ENCODE measurements around the gene SEMA7A. TPM values are rescaled to one million over a fixed set of nuclear protein-coding genes. Genes with fewer than 3 reads are reported as not detected.
"Not testable (repeated sequence)": the region's sequence is repeated elsewhere in the genome, so short reads cannot be mapped to it uniquely, and the experiment has no call there.

The SEMA7A gene
- total RNA-seq, 3 donors from 2014 or later = 187 to 215 (median 195) TPM

DNA sequence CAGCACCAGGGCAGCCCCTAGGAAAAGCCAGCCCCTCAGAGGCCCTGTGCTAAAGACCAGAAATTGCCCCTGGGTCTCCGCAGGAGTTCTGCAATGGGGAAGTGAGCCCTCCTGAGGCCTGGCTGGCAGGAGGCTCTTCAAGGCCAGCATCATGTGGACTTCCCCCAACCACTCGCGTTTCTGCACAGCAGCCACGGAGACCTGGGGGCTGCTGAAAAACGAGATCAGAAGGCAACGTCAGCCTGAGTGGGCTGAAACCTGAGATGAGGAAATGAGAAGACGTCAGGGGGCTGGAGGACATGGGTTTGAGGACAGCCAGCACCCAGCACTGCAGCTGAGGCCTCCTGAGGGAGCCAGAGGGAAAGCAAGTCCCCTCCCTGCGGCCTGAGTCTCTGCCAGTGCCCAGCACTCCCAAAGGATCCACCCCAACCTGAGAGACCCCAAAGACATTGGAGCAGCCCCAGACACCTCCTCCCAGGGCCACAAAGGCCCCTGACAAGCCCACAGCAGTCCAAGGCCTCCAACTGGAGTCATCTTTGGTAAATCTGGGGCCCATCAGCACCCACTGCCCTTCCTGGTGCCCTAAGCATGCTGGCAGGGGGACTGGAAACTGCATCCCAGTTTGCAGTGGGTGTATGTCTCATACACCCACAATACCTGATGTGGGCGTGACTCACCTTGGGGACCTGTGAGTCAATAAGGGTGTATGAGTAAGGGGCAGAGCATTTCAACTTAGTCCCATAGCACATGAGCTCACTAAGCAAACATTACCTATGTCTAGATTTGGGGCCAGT is 37.1 kb downstream of the SEMA7A start:
- no peaks in the 10 kb centered on the region for H3K9me3 Mint-ChIP-seq
- peaks cover 92% of the 10 kb centered on the region for H3K4me1 Mint-ChIP-seq (ENCODE audit: low read depth)
- ATAC-seq (peak; percentile 56 to 62), DNase-seq (peak; percentile 54)
- no peaks in the 10 kb centered on the region for H3K36me3 Mint-ChIP-seq (ENCODE audit: insufficient read depth)
- no peaks in the 10 kb centered on the region for H3K27me3 Mint-ChIP-seq (ENCODE audit: low read depth)
- peak overlapping the region; percentile 63 for H3K4me3 Mint-ChIP-seq

- Mint-ChIP-seq H3K27me3 (ENCODE audit: low read depth) (no peaks in the 10 kb centered on the region), H3K4me3 (peak overlapping the region; percentile 47), H3K9me3 (no peaks in the 10 kb centered on the region), H3K36me3 (ENCODE audit: insufficient read depth) (no peaks in the 10 kb centered on the region), H3K4me1 (ENCODE audit: low read depth) (peaks cover 92% of the 10 kb centered on the region)
- DNase-seq = no peak
- ATAC-seq = no peak
These were observed 37.7 kb downstream of the SEMA7A start for GRCh38 chr15:74396146-74396438.

GRCh38 chr15:74395319-74396145 is 38.2 kb downstream of the SEMA7A start:
- no peak for ATAC-seq
- Mint-ChIP-seq H3K4me3 (peak overlapping the region; percentile 47), H3K36me3 (ENCODE audit: insufficient read depth) (no peaks in the 10 kb centered on the region), H3K4me1 (ENCODE audit: low read depth) (peaks cover 92% of the 10 kb centered on the region), H3K9me3 (no peaks in the 10 kb centered on the region), H3K27me3 (ENCODE audit: low read depth) (no peaks in the 10 kb centered on the region)
- DNase-seq = no peak

- no peaks in the 10 kb centered on the region for H3K36me3 Mint-ChIP-seq (ENCODE audit: insufficient read depth)
- H3K27me3 Mint-ChIP-seq (ENCODE audit: low read depth) = no peaks in the 10 kb centered on the region
- H3K4me1 Mint-ChIP-seq (ENCODE audit: low read depth) = peaks cover 85% of the 10 kb centered on the region
These were observed 39.5 kb downstream of the SEMA7A start for GRCh38 chr15:74394090-74394846.

DNA sequence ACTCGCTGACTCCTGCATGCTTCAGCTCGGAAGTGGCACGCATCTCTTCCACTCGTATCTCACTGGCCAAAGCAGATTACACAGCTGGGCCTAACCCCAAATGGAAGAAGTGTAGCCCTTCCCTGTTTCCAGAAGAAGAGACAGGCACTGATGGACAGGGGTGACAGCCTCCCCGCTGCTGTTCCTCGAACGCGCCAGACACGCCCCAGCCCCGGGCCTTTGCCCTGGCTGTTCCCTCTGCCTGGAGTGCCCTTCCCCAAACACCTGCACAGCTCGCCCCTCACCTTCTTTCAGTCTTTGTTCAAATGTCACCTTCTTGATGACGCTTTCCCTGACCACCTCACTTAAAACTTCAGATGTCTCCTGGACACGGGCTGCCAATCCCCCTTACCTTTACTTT is 40.3 kb downstream of the SEMA7A start:
- DNase-seq (no peak), ATAC-seq (no peak)
- Mint-ChIP-seq H3K9me3 (no peaks in the 10 kb centered on the region), H3K4me1 (ENCODE audit: low read depth) (peaks cover 77% of the 10 kb centered on the region), H3K4me3 (no peak overlapping the region), H3K27me3 (ENCODE audit: low read depth) (no peaks in the 10 kb centered on the region), H3K36me3 (ENCODE audit: insufficient read depth) (no peaks in the 10 kb centered on the region)

More at GRCh38 chr15:74394090-74394846, 39.5 kb downstream of the SEMA7A start:
- ATAC-seq (no peak), DNase-seq (no peak)
- Mint-ChIP-seq H3K4me3 (no peak overlapping the region), H3K9me3 (no peaks in the 10 kb centered on the region)

DNA sequence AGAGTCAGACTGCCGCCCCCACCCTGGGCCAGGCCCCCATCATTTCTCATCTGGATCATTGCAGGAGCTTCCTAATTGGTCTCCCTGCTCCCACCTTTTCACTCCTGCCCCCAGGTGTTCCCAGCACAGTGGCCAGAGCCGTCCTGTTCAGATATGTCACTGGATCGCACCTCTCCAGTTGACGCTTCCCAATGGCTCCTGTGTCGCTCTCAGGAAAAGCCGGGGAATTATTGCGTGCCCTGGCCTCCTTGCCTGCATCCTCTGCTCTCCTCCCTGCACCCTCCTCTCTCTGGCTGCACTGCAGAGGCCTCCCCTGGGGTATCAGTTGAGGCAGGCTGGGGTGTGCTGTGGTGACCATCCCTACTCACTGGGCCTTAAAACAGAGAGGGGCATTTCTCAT is 40.9 kb downstream of the SEMA7A start:
- no peak for ATAC-seq
- H3K4me3 Mint-ChIP-seq = no peak overlapping the region

DNA sequence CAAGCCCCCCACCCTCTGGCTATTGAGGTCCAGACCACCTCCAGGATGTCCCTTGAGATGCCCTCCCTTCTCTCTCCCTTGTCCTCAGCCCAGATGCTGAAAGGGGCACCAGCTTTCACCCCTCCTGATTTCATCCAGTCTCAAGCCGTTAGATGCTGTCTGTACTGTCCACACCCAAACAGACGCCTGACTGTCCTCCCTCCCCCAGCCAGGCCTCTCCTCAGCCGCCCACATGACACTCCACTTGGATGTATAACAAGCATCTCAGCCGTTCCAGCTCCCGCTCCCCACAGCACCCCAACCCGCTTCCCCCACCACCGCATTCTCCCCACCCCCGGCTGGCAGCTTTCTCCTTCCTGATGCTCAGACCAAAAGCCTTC is 41.3 kb downstream of the SEMA7A start:
- H3K36me3 Mint-ChIP-seq (ENCODE audit: insufficient read depth) = no peaks in the 10 kb centered on the region
- H3K4me3 Mint-ChIP-seq = no peak overlapping the region

More for the DNA sequence above, 40.9 kb downstream of the SEMA7A start:
- no peak for DNase-seq
- H3K4me1 Mint-ChIP-seq (ENCODE audit: low read depth) = peaks cover 72% of the 10 kb centered on the region
- H3K27me3 Mint-ChIP-seq (ENCODE audit: low read depth) = no peaks in the 10 kb centered on the region
- no peaks in the 10 kb centered on the region for H3K9me3 Mint-ChIP-seq
- no peaks in the 10 kb centered on the region for H3K36me3 Mint-ChIP-seq (ENCODE audit: insufficient read depth)

GRCh38 chr15:74391582-74392450 is 41.9 kb downstream of the SEMA7A start:
- no peak for DNase-seq
- Mint-ChIP-seq H3K9me3 (no peaks in the 10 kb centered on the region), H3K36me3 (ENCODE audit: insufficient read depth) (no peaks in the 10 kb centered on the region), H3K4me1 (ENCODE audit: low read depth) (peaks cover 61% of the 10 kb centered on the region), H3K4me3 (peak overlapping the region; percentile 47), H3K27me3 (ENCODE audit: low read depth) (no peaks in the 10 kb centered on the region)
- no peak for ATAC-seq

More for the DNA sequence above, 41.3 kb downstream of the SEMA7A start:
- Mint-ChIP-seq H3K27me3 (ENCODE audit: low read depth) (no peaks in the 10 kb centered on the region), H3K9me3 (no peaks in the 10 kb centered on the region), H3K4me1 (ENCODE audit: low read depth) (peaks cover 67% of the 10 kb centered on the region)
- no peak for ATAC-seq
- no peak for DNase-seq

DNA sequence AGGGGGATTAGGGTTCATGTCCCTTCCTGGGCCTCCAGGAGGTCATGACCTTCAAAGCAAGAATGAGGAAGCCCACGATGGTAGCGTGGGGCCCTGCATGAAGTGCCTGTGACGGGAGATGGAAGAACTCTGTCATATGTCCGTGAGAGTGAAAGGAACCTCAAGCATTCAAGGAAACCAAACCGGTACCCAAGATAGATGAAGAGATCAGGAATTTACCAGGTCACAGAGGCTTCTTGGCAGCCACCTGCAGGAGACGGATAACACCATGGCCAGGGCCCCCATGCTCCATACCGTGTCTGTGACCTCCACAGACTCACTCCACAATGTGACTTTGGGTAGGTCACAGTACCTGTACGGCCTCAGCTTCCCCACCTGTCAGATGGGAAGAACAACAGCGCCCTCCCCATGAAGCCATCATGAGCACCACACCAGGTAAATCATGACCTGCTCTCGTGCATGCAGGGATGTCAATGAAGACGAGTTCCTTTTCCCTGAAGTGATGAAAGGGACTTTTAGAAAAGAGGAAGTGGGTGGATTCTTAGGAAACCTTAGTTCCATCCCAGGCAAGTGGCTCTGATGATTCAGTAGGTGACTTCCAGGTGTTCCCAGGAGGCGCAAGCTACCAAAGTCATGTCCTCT is 43.0 kb downstream of the SEMA7A start:
- Mint-ChIP-seq H3K27me3 (ENCODE audit: low read depth) (no peaks in the 10 kb centered on the region), H3K36me3 (ENCODE audit: insufficient read depth) (no peaks in the 10 kb centered on the region), H3K9me3 (no peaks in the 10 kb centered on the region), H3K4me3 (no peak overlapping the region), H3K4me1 (ENCODE audit: low read depth) (peaks cover 54% of the 10 kb centered on the region)
- no peak for DNase-seq
- peak in 1 of 2 donors; percentile 7 for ATAC-seq

GRCh38 chr15:74390049-74390646 is 43.6 kb downstream of the SEMA7A start:
- H3K27me3 Mint-ChIP-seq (ENCODE audit: low read depth); H3K36me3 Mint-ChIP-seq (ENCODE audit: insufficient read depth); ATAC-seq; H3K4me3 Mint-ChIP-seq; DNase-seq; H3K9me3 Mint-ChIP-seq: not testable (repeated sequence)
- peaks cover 58% of the 10 kb centered on the region for H3K4me1 Mint-ChIP-seq (ENCODE audit: low read depth)

- Mint-ChIP-seq H3K36me3 (ENCODE audit: insufficient read depth) (no peaks in the 10 kb centered on the region), H3K4me1 (ENCODE audit: low read depth) (peaks cover 59% of the 10 kb centered on the region), H3K9me3 (no peaks in the 10 kb centered on the region), H3K27me3 (ENCODE audit: low read depth) (no peaks in the 10 kb centered on the region), H3K4me3 (no peak overlapping the region)
- DNase-seq (no peak), ATAC-seq (no peak)
These were observed 44.3 kb downstream of the SEMA7A start for GRCh38 chr15:74389241-74390048.

DNA sequence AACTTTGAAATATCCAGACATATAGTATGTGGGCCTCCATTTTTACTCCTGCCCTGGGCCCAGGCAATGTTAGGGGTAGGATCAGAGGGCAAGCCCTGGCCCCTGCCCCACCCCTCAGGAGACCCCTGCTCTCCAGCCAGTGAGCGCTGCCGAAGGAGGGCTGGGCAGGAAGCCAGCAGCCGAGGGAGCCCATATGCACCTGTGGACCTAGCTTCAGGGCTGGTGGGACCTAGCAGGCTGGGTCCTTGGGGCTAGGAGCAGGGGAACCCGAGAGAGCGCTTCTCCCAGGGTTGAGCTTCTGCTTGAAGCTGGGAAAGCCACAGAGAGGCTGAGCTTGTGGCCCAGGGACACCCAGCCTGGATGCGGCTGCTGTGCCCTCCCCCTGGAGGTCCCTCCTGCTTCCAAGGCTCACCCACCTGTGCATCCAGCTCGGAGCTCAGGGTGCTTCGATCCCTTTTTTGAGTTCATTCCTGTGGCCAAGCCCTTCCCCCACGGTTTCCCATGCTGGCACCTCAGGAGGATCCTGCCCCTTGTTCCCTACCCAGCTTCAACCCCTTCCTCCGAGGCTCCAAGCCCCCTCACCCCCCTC is 45.3 kb downstream of the SEMA7A start:
- Mint-ChIP-seq H3K9me3 (no peaks in the 10 kb centered on the region), H3K36me3 (ENCODE audit: insufficient read depth) (no peaks in the 10 kb centered on the region), H3K27me3 (ENCODE audit: low read depth) (no peaks in the 10 kb centered on the region), H3K4me3 (no peak overlapping the region), H3K4me1 (ENCODE audit: low read depth) (peaks cover 61% of the 10 kb centered on the region)
- DNase-seq = no peak
- no peak for ATAC-seq
